ENCODE data around the gene JAK3. TPM values are rescaled to one million over a fixed set of nuclear protein-coding genes. Genes with fewer than 3 reads are reported as not detected.
A peak's percentile ranks its signal among the peaks of the same experiment; 100 is the strongest.

The JAK3 gene
- total and polyA plus RNA-seq, 10 of the 15 experiments (the other 5 are each of a cell fraction or from before 2014, with no cell fraction given), result 7.8 to 67.9 (median 33.3) TPM

DNA sequence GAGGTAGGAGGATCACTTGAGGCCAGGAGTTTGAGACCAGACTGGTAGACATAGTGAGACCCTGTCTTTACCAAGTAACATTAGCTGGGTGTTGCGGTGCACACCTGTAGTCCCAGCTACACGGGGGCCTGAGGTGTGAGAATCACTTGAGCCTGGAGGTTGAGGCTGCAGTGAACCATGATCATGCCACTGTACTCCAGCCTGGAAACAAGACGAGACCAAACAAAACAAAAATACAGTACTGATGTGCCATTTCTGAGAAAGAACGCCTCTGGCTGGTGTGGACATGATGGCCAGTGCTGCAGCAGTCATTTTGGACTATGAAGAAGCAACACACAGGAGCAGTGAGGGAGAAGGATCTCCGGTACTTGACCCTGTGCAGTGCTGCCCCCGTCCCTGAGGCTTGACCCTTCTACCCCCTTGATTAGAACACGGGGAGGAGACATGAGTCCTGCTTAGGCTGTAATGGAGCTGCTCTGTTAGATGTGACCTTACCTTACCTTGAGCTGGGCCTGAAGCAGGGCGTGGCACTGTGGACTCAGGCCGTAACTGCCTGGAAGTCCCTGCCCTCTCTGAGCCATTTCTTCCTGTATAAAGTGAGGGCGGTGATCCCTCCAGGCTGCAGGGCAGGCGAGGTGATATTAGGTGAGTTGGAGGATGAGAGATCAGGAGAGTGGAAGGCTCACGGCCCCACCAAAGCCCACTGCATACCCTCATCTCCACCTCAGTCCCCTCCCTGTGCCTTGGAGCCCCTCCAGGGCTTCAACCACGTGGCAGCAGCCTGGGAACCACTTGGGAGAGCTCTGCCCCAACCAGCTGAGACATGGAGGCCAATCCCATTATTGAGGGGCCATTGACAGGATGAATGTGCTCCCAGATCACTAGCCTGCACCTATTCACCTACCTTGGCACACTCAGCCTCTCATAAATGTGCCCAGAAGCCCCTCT lies 17.9 kb upstream of the JAK3 start (continued):
- no peak for TF ChIP-seq CUX1 (IDR thresholded peaks at IDR 0.05; ENCODE audit: insufficient replicate concordance, low read depth, low read length)

- FAIRE-seq (no peak), DNase-seq (ENCODE audit: low read depth, low spot score) (no peak), ATAC-seq (no peak)
- POLR2A ChIA-PET, result interaction anchor here (0.9 kb wide), 1 partner anchor 66 kb away, joined by 3 read pairs; no protein-coding TSS in a partner anchor
- no peak overlapping the region for H2AFZ ChIP-seq (ENCODE audit: control insufficient read depth, low read depth, low read length)
- BruUV-seq (replicated peaks), result no TSS peak
- peaks cover 30% of the 10 kb centered on the region for H3K79me2 ChIP-seq (ENCODE audit: control insufficient read depth, insufficient read depth, low read length)
- H3K27me3 ChIP-seq (replicated peaks in 1 of 2; ENCODE audit: control insufficient read depth in 2 of 2, insufficient read depth in 2 of 2, low read length in 1 of 2), result no peaks in the 10 kb centered on the region
- H4K20me1 ChIP-seq (ENCODE audit: control insufficient read depth, insufficient read depth), result peaks cover 17% of the 10 kb centered on the region
- 76% methylated on average over 8 of the region's 8 CpGs for WGBS (ENCODE audit: insufficient coverage, insufficient replicate concordance, low lambda C conversion rate, missing lambda C conversion rate)
- H3K4me2 ChIP-seq (ENCODE audit: control insufficient read depth, insufficient read depth), result no peak overlapping the region
- intact Hi-C loops (cut with micrococcal nuclease; ENCODE audit: unreplicated experiment), result no loop called here
- peaks cover 12% of the 10 kb centered on the region for H3K4me1 ChIP-seq (ENCODE audit: control insufficient read depth, insufficient read depth, low read length)
- no peak overlapping the region for H3K4me3 ChIP-seq
- peak; percentile 1; the same call in 1 of the 2 replicates for TF ChIP-seq RUNX3 (IDR thresholded peaks at IDR 0.05; ENCODE audit: low read length)
- TF ChIP-seq CHD2 (IDR thresholded peaks at IDR 0.05; ENCODE audit: borderline replicate concordance, low read depth, low read length), result no peak
- no peak for TF ChIP-seq ASH2L (IDR thresholded peaks at IDR 0.05; ENCODE audit: borderline replicate concordance, low read depth)
- 0 out of 2 replicates have a peak, but pooled peaks have one; percentile 1 for TF ChIP-seq POLR2AphosphoS5 (IDR thresholded peaks at IDR 0.05; ENCODE audit: low read length)
- TF ChIP-seq ZNF24 (IDR thresholded peaks at IDR 0.05), result no peak
- TF ChIP-seq HDAC6 (IDR thresholded peaks at IDR 0.05; ENCODE audit: unreplicated experiment), result no peak
- peak; percentile 44; the same call in 1 of the 2 replicates for TF ChIP-seq POLR2A (IDR thresholded peaks at IDR 0.05; ENCODE audit: low read depth, low read length)
- TF ChIP-seq PML (IDR thresholded peaks at IDR 0.05; ENCODE audit: low read length), result peak; percentile 36; the same call in 1 of the 2 replicates
- peak; percentile 43; the same call in 1 of the 2 replicates for TF ChIP-seq SMAD5 (IDR thresholded peaks at IDR 0.05; ENCODE audit: low read depth)
- RAD21 ChIA-PET (ENCODE audit: unreplicated experiment), result interaction anchor here (0.7 to 2.3 kb wide), 3 partner anchors 66 to 69 kb away, joined by 3 to 10 read pairs (median 5); partner anchors contain the start of gene CCDC124
- CTCF ChIA-PET, result interaction anchor here (1.0 to 3.2 kb wide), 2 partner anchors 68 to 69 kb away, joined by 4 to 11 read pairs; partner anchors contain the start of gene CCDC124
- H3K27ac ChIP-seq (ENCODE audit: control insufficient read depth, insufficient read depth), result no peak overlapping the region
- no peaks in the 10 kb centered on the region for H3K9me3 ChIP-seq (replicated peaks; ENCODE audit: control insufficient read depth, insufficient read depth, low read length)
- SMC1A ChIA-PET (ENCODE audit: uncharacterized antibody, unreplicated experiment), result interaction anchor here (1.4 kb wide), 1 partner anchor 69 kb away, joined by 3 read pairs; the partner anchor contains the start of gene CCDC124
- peaks cover 23 to 30% of the 10 kb centered on the region in 2 experiments for H3K36me3 ChIP-seq (ENCODE audit: control insufficient read depth in 2 of 2, insufficient read depth in 2 of 2, low read length in 1 of 2)
- in situ Hi-C loops (cut with MboI), result no loop called here
- H3K9ac ChIP-seq (ENCODE audit: control insufficient read depth, insufficient read depth, low read length), result no peak overlapping the region
These were observed 15.9 kb upstream of the JAK3 start for GRCh38 chr19:17863520-17864182.

All from GM12878 (cell line).